Glutamatergic neuron (in vitro differentiated cells): ENCODE data around the gene ITPK1. TPM values are rescaled to one million over a fixed set of nuclear protein-coding genes. Genes with fewer than 3 reads are reported as not detected.

Experiments
- DNase-seq: peaks from one replicate; pipeline ENCODE4 v3.0.0; 2022
- H3K27ac Mint-ChIP-seq: one replicate; pipeline ENCODE4 v1.8.0; 2020; ENCODE audit warnings: mild to moderate bottlenecking, mixed read lengths, inconsistent platforms; ENCODE audit not compliant: unreplicated experiment
- H3K27me3 Mint-ChIP-seq: one replicate; pipeline ENCODE4 v1.8.0; 2020; ENCODE audit warnings: mild to moderate bottlenecking, moderate library complexity, mixed read lengths, inconsistent platforms; ENCODE audit not compliant: unreplicated experiment
- H3K36me3 Mint-ChIP-seq: one replicate; pipeline ENCODE4 v1.8.0; 2020; ENCODE audit warnings: mild to moderate bottlenecking, mixed read lengths, inconsistent platforms; ENCODE audit not compliant: unreplicated experiment
- H3K4me1 Mint-ChIP-seq: one replicate; pipeline ENCODE4 v1.8.0; 2020; ENCODE audit warnings: mild to moderate bottlenecking, low read depth, mixed read lengths, inconsistent platforms; ENCODE audit not compliant: unreplicated experiment
- H3K4me3 Mint-ChIP-seq: one replicate; pipeline ENCODE4 v1.8.0; 2020; ENCODE audit warnings: mild to moderate bottlenecking, mixed read lengths, inconsistent platforms; ENCODE audit not compliant: unreplicated experiment
- H3K9me3 Mint-ChIP-seq: one replicate; pipeline ENCODE4 v1.8.0; 2020; ENCODE audit warnings: mild to moderate bottlenecking, moderate library complexity, mixed read lengths, inconsistent platforms; ENCODE audit not compliant: unreplicated experiment
- total RNA-seq: library from RNA; stranded (reverse); fragmentation: NEBNext Ultra II Directional; extraction: Animal tissue kit (Norgen Biotek cat#: 25700); gene quantifications from one replicate; pipeline ENCODE4 v1.2.1, GENCODE V29; 2021; ENCODE audit not compliant: unreplicated experiment
- TF ChIP-seq, protein P1 (sequence below): fragments of 200-600 bp; sonication (generic); IDR thresholded peaks from one replicate; pipeline ENCODE4 v1.5.0; 2021; ENCODE audit not compliant: partially characterized antibody, unreplicated experiment

The ITPK1 gene
- total RNA-seq, 1 donor from 2014 or later: 132 TPM

GRCh38 chr14:93002049-93002448 is 113.7 kb downstream of the ITPK1 start:
- H3K27ac Mint-ChIP-seq: no peak overlapping the region
- TF ChIP-seq, protein P1, sequence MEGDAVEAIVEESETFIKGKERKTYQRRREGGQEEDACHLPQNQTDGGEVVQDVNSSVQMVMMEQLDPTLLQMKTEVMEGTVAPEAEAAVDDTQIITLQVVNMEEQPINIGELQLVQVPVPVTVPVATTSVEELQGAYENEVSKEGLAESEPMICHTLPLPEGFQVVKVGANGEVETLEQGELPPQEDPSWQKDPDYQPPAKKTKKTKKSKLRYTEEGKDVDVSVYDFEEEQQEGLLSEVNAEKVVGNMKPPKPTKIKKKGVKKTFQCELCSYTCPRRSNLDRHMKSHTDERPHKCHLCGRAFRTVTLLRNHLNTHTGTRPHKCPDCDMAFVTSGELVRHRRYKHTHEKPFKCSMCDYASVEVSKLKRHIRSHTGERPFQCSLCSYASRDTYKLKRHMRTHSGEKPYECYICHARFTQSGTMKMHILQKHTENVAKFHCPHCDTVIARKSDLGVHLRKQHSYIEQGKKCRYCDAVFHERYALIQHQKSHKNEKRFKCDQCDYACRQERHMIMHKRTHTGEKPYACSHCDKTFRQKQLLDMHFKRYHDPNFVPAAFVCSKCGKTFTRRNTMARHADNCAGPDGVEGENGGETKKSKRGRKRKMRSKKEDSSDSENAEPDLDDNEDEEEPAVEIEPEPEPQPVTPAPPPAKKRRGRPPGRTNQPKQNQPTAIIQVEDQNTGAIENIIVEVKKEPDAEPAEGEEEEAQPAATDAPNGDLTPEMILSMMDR: no peak
- peaks cover 13% of the 10 kb centered on the region for H3K27me3 Mint-ChIP-seq
- no peaks in the 10 kb centered on the region for H3K36me3 Mint-ChIP-seq
- peaks cover 8% of the 10 kb centered on the region for H3K9me3 Mint-ChIP-seq
- H3K4me1 Mint-ChIP-seq: peaks cover 33% of the 10 kb centered on the region
- H3K4me3 Mint-ChIP-seq: no peak overlapping the region
- DNase-seq: no peak

DNA sequence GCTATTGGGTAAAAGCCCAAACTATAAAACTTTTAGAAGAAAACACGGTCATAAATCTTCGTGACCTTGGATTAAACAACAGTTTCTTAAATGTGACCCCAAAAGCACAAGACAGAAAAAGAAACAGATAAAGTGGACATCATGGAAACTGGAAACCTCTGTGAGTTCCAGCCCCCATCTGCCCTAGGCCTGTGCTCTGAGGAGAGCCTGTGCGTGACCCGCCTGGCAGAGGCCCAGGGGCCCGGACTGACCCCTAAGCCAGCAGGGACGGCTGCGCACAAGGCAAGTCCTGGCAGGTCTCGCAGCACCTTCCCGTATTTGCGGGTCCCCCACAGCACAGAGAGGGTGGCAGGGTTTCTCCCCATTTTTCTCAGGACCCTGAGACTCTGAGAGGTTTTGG is 116.8 kb downstream of the ITPK1 start:
- Mint-ChIP-seq H3K4me3 (no peak overlapping the region), H3K9me3 (peaks cover 6% of the 10 kb centered on the region), H3K36me3 (no peaks in the 10 kb centered on the region), H3K27ac (no peak overlapping the region), H3K27me3 (peaks cover 6% of the 10 kb centered on the region), H3K4me1 (peaks cover 28% of the 10 kb centered on the region)
- DNase-seq: no peak
- TF ChIP-seq, protein P1: no peak

GRCh38 chr14:92997343-92998061 is 118.2 kb downstream of the ITPK1 start:
- no peak overlapping the region for H3K4me3 Mint-ChIP-seq
- peaks cover 3% of the 10 kb centered on the region for H3K9me3 Mint-ChIP-seq
- H3K27ac Mint-ChIP-seq: no peak overlapping the region
- no peaks in the 10 kb centered on the region for H3K36me3 Mint-ChIP-seq
- H3K27me3 Mint-ChIP-seq: no peaks in the 10 kb centered on the region
- TF ChIP-seq, protein P1: no peak
- peaks cover 26% of the 10 kb centered on the region for H3K4me1 Mint-ChIP-seq
- no peak for DNase-seq

DNA sequence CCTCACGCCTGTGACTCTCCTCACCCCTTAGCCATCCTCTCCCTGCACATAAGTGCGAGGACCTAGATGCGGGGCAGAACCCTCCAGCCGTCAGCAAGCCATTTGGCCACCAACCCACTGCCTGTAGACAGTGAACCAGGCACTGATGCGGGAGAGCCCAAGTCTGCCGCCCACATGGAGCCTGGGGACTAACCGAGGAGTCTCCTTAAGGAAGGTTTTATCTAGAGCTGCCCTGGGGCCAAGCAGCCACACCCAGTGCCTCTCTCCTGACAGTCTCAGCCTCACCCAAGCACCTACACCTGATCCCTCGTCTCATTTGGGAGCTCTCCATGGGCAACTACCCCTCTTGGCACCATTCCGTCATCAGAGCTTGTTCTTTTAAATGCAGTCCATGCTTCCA is 120.1 kb downstream of the ITPK1 start:
- DNase-seq: no peak
- peaks cover 31% of the 10 kb centered on the region for H3K4me1 Mint-ChIP-seq
- peaks cover 3% of the 10 kb centered on the region for H3K27me3 Mint-ChIP-seq
- H3K36me3 Mint-ChIP-seq: no peaks in the 10 kb centered on the region
- no peak overlapping the region for H3K4me3 Mint-ChIP-seq
- TF ChIP-seq, protein P1: no peak
- no peak overlapping the region for H3K27ac Mint-ChIP-seq
- peaks cover 3% of the 10 kb centered on the region for H3K9me3 Mint-ChIP-seq

- Mint-ChIP-seq H3K27me3 (peaks cover 3% of the 10 kb centered on the region), H3K4me3 (peak overlapping the region; percentile 30), H3K36me3 (no peaks in the 10 kb centered on the region), H3K4me1 (peaks cover 38% of the 10 kb centered on the region), H3K9me3 (peaks cover 5% of the 10 kb centered on the region), H3K27ac (peak overlapping the region; percentile 38)
- TF ChIP-seq, protein P1: no peak
- no peak for DNase-seq
Measured at GRCh38 chr14:92994942-92995341, 120.8 kb downstream of the ITPK1 start.
